GM20431 (cell line): ENCODE results near the gene KRT32.

Experiments used
- in situ Hi-C: fragments of 300-500 bp; cut with MseI, MboI; formaldehyde crosslinking; loops from one replicate; pipeline ENCODE4 v1.15.0; 2020; ENCODE audit warnings: low sequenced_read_pairs; ENCODE audit not compliant: unreplicated experiment

KRT32 gene

DNA sequence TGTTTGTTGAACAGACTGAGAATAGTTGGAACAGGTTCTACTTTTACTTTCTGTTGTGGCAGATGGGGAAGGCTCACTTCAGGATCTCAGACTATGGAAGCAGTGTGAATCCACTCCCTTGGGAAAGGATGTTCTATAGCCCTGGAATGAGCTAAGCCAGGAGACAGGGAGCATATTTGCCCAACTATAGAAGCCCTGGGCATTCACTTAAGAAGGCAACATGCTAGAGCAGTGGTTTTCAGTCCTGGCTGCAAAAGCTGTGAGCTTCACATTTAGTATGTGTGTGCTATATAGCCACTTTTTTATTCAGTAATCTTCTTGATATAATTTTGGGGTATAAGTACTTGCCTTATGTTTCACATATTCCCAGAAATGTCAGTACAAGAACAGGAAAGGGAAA, 1.2 kb upstream of the KRT32 start:
- in situ Hi-C loops = no loop called here

DNA sequence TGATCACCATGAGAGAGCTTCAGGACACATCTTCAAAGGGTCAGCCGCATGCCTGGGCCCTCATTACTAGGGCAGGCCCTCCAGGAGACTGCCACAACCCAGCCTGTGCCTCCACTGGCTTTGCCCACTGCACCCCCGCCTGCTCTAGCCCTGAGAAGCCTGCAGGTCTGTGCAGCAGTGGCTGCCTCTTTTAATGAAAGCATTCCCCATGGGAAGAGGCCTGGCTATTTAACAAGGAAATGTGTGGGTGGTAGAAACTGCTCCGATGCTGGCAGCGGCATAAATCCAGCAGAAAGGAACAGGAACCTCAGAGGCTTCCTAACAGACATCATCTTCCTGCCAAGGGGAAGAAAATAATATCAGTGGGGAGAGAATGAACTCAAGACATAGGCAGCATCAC, 375 bp upstream of the KRT32 start:
- in situ Hi-C loops = no loop called here

DNA sequence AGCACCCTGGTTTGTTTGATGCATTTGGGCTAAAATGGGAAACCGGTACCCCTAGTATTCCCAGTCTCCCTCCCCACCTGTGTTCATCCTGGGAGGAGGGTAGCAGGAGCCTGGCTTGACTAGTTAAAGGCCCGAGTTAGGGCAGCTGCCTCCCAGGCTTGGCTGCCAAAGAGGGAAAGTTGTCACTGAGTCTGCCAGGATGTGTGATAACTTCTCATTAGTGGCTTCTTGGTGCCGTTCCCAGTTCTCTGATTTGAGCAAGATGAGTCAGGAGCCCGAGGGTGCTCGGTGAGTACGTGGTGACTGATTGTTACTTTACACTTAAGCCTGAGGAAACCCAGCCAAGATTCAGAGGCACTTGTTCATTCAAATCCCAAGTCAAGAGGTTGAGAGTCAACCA, 2.5 kb downstream of the KRT32 start:
- in situ Hi-C loops = no loop called here

DNA sequence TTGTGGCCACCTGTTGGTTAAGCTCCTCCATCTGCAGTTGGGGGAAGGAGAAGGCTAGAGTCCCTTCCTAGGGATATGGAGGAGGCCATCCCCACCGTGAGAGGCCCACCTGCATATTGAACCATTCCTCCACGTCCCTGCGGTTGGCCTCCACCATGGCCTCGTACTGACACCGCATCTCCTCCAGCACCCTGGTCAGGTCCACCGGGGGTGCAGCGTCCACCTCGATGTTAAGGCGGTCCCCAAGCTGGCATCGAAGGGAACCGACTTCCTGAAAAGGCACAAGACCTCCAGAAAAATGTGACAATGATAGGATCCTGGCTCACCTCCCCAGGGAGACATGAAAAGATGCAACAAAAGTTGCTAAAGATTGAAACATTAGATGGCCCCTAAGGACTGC, 3.0 kb downstream of the KRT32 start:
- in situ Hi-C loops = no loop called here

DNA sequence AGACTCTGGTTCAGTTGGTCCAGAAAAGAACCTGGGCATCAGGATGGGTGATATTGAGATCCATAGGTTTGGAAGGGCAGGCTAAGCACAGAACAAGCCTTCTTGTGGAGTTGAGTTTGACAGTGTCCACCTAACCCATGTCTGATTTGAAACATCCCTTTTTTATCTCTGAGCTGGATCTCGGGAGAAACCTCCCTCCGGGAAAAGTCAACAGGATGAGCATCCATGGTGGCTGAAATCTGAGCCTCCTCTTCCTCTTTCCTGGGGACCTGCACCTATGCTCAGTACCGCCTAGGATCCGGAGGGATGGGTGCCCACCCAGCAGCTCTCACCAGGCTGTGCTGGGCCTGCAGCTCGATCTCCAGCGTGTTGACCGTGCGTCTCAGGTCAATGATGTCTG, 3.4 kb downstream of the KRT32 start:
- in situ Hi-C loops = no loop called here

DNA sequence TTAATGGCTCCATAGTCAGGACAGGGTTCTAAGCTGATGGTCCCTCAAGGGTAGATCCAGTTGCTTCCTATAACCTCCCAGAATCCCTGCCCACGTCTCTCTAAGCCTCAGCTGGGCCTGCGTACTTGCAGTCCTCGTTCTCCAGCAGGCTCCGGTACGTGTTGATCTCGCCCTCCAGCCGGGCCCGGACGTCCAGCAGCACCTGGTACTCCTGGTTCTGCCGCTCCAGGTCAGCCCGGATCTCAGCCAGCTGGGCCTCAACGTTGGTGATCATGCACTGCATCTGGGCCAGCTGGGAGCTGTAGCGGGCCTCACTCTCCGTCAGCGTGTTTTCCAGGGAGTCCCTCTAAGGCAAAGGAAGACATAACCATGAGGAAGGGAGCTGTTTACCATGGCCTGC, 4.5 kb downstream of the KRT32 start:
- in situ Hi-C loops = no loop called here

DNA sequence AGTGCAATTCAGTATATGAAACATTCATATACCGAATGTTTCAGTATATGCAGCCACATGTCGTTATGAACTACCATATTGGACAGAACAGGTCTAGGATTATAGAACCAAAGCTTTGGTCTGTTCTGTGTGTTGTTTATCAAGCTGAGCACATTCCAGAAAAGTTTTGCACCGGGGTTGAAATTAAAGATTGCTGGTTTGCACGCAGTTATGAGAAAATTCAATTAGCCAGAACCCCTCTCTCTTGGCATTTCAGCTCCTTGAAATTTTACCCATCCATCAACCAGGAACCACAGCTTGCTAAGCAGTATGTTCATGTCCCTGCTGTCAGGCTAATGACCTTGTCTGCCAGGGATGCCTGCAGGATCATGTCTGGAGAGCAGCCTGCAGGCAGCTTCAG, 9.5 kb downstream of the KRT32 start:
- in situ Hi-C loops = no loop called here

DNA sequence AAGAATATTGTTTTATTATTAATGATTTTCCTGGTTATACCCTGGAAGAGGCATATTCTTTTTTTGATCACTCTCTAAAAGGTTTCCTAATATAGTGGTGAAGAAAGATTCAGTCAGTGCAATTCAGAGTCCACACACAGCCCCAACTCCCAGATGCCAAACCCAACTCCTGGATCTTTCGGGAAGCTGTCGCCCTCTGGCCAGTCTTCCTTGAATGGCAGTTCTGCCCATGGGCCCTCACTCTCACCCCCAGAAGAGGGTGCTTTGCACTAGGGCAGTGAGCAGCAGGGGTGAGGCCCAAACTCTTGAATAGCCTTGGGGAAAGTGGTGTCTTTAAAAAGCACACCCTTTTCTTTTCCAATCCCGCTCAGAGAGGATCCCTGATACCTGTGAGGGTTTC, 11.0 kb downstream of the KRT32 start:
- in situ Hi-C loops = no loop called here

DNA sequence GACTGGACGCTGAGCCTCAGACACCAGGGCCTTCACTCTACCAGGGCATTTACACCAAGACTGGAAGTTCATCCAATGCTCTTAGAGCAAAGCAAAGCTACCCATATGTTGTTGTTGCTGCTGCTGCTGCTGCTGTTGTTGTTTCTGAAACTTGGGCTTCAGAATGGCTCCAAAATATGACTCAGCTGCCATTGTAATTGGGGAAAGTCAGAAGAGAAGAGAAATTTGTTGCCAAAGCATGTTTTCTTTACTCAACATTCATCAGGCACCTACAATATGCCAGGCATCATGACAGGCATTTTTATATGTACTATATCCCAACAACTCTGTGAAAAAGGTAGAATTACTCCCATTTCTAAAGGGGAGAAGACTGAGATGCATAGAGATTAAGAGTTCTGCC, 11.9 kb downstream of the KRT32 start:
- in situ Hi-C loops = no loop called here

DNA sequence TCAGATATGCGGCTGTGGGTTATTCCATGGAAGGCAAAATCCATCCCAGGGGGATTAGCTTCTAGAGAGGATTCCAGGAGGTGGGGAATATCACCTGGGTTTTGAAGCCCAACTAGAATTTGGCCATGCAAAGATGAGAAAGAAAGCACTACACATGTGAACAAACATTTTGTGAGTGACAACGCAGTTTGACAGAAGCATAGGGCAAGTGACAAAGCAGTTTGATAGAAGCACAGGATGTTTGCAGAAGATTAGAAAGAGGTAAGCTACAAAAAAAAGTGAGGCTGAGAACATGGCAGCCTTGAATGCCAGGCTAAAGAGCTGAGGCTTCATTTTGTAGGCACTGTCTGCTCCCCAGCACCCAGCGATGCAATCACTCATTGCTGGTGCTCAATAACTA, 14.1 kb downstream of the KRT32 start:
- in situ Hi-C loops = no loop called here

DNA sequence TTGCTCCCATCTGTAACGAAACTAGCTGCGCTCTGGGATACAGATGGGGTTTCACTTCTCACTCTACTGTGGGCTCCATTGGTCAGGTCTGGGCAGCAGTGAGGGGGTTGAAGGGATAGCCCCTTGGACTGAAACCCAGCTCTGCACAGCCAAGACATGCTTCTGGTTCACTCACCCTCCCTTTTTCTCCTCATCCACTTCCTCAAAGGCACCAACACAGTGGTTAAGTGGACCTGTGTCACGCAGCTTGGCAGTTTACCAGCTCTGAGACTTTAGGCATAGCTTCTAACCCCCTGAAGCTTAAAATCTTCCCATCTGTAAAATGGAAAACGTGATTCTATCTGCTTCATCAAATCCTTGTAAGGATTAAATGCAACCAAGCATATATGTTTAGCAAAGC, 14.9 kb downstream of the KRT32 start:
- in situ Hi-C loops = no loop called here

DNA sequence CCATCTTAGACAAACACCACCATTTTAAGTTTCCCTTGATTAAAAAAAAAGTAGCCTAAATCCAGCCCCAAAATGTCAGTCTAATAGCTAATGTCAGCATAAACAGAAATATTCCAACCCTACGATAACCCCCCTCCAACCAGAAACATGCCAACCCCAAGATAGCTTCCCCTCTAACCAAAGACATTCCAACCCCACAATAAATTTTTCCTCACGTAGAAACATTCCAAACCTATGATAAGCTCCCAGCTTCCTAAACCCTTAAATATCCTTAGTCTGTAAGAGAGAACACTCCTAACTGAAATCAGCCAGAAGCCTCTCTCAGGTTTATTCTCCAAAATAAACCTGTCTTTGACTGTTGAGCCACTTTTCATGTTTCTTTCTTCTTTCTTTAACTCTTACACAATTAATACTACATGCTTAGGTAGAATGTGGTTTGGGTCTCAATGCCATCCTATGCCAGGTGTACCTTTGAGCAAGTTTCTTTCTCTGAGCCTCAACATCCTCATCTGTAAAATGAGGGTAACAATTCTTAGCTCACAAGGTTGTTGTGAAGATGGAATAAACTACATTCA, 15.9 kb downstream of the KRT32 start:
- in situ Hi-C loops = no loop called here

DNA sequence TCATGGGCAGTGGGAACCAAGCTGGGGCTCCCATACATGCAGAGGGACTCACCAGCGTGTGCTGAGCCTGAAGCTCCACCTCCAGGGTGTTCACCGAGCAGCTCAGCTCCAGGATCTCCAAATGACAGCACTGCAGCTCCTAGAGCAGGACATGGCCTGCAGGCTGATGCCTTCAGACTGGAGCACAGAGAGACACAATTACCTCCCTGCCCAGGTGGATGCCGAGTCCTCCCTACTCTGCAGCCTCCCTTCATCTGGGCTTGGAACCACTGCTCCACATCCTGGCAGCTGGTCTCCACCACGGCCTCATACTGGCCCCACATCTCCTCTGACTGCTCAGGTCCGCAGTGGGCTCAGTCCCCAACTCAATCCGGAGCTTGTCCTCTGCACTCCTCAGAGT, 18.2 kb downstream of the KRT32 start:
- in situ Hi-C loops = no loop called here

DNA sequence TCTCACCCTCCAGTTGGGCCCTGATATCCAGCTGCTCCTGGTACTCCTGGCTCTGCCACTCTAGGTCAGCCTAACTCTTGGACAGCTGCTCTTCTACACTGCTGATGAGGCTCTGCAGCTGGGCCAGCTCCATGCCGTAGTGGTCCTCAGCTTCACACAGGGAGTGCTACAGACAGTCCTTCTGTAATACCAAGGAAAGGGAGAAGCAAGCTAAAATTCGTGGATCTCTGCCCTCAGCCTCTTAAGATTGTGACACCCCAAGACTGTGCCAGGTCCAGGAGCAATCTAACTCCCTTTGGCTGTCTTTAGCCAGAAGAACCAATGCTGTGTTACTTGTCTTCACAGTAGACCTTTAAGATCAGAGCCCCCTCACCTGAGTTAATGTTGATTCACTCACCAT, 18.7 kb downstream of the KRT32 start:
- in situ Hi-C loops = no loop called here

DNA sequence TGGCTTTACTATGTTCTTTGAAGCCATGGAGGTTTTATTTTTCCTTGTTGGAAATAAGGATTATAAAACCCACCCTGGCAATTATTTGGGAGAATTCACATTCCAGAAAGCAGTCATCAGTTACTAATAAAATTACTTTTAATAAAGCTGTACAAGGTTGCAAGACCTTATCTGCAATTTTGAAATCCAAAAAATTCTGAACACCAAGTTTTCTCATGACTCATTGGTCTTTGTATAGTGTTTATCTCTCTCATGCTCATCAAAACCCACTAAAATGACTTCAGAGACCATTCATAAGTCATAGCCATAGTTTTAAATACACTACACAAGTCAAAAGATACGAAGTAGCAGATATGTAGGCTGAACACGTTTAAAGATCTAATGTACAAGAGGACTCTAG, 20.4 kb downstream of the KRT32 start:
- in situ Hi-C loops = no loop called here

DNA sequence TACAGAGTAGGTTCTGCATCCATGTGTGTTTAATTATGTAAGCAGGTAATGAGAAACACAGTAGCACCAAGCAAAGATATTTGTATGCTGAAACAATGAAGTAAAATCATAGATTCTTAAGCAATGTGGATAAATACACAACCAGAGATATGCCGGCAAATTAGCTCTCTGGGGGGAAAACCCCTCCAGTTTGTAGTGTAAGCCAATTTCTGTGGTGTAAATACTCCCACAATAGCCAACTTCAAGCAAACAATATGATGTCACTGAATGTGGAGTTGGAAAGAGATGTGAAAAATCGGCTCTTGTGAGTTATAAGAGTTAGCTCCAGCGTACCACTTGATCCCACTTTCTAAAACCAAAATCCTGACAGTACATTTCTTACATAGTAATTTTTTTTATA, 22.5 kb downstream of the KRT32 start:
- in situ Hi-C loops = no loop called here

DNA sequence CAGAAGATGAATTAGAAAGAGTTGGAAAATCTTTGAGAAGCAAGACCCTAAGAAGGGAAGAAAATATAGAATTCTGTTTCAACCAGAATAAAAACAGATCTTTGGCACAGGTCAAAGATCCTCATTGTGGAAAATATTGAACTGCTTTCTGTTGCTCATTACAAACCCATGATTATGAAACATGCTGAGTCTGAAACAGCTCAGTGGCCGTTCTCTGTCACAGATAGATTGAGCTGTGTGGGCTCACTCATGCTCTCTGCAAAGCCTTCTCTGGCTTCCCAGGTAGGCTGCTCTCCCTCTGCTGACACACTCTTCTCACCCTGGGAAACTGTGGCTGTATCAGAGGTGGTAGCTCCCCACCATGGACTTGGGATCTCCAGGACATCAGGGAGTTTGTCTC, 23.0 kb downstream of the KRT32 start:
- in situ Hi-C loops = no loop called here

DNA sequence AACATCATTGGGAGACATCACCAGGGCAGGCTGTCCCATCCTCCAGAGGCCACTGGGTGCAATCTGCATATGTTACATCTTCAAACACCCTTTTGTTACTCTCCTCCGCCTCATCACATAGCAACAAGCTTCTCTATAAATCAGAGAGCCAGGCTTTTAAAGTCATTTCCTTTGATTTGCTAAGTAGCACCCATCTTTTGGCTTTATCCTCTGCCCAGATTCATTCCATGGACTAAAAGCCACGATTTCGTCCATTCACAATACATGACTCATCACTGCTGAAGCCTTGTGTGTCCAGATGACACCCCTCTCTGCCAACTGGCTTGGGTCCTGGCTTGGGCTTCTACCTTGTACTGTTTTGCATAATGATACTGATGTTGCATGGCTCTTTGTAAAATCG, 24.4 kb downstream of the KRT32 start:
- in situ Hi-C loops = no loop called here

DNA sequence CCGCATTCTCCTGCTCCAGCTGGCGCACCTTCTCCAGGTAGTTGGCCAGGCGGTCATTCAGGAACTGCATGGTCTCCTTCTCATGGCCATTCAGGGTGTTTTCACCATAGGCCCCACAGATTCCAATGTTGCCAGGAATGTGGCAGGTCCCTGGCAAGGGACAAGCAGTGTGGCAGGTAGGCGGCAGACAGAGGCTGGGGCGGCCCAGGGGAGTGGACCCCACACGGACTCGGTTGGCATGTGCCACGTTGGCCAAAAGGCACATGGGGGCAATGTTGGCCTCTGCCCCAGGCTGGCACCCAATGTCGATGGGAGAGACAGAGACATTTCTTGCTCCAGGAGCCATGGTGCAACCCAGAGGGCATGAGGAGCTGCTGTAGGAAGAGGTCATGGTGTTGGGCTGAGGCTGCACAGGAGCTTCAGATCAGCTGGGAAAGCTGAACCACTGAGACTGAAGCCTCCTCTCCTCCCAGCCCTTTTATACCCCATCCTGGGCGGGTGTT, 26.6 kb downstream of the KRT32 start, which contains the start of gene KRT38:
TSS of gene KRT38 (minus strand) at position 453 of the 503 bp plus-strand sequence. CDS start at position 391, 62 bp downstream.
- in situ Hi-C loops = no loop called here

DNA sequence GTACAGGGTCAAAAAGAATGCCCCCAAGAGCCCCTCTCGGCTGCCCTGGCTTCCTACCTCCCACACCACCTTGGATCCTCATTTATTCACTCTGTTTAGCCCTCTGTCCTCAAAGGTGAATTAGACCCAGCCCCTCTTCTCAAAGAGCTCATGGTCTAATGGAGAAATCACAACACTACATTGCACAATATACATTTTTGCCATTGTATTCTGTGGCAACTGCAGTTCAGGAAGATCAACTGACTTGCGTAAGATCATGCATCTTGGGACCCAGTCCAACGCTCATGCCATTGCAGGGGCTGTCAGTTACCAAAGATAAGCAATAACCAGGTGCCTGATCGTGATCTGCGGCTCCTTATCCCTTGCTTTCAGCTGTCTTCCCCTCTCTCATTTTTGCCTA, 27.8 kb downstream of the KRT32 start:
- in situ Hi-C loops = no loop called here

DNA sequence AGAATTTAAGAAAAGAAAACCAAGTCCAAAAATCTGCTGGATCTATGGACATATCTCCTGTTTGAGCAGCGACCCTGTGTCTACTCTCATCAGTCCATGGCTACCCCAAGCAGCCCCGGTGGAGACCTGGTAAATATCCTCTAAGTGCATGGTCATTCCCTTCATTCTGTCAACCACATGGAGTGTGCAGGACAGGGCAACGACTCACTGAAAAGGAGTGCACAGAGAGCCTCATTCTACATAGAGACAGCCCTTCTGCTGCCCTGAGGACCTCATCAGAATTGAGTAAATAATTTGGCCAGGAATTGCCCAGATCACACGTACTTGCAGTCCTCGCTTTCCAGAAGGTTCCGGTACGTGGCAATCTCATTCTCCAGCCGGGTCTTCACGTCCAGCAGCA, 29.4 kb downstream of the KRT32 start:
- in situ Hi-C loops = no loop called here

DNA sequence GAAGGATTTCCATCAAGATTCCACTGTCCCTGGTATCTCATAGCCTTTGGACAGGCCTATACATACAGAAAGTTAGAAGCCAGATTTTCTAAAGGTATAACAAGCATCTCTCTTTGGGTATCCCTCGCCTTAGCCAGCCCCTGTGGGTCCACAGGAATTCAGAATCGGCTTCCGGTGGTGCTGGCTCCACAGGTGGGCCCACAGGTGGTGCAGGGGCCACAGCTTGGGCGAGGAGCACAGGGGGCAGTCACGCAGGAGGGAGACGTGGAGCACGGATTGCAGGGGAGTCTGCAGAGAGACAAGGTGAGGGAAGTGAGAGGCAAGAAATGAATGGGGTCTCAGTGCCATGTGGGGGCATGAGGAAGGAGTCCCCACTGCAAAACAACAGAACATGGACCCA, 29.9 kb downstream of the KRT32 start:
- in situ Hi-C loops = no loop called here

DNA sequence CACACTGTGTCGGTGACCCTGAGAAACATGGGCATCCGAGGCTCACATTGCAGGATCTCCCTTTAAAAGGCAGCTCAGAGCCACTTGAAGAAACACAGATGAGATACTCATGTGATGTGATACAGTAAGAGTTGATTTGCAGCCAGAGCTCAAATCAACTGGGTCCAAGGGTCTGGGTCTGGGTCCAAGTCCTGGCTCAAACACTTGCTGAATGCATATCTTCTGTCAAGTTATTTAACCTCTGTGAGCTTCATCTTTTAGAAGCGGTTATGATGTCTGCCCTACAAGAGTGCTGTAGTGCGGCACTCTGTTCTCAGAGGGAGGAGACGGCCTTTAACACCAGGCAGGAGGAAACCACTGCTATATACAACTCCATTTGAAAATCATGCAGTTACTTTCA, 32.8 kb downstream of the KRT32 start:
- in situ Hi-C loops = no loop called here
